HEK293T (cell line): Measurements from ENCODE around the gene WDR54.

Source experiments
- ARNT ChIP-seq: fragments of 450-650 bp; IDR thresholded peaks from 2 replicates; pipeline ENCODE4 v1.6.1; 2017; ENCODE audit warnings: mild to moderate bottlenecking
- FOXM1 ChIP-seq: fragments of 450-650 bp; IDR thresholded peaks from 2 replicates; pipeline ENCODE4 v1.6.1; 2017; ENCODE audit warnings: mild to moderate bottlenecking, borderline replicate concordance
- SP1 ChIP-seq: fragments of 450-650 bp; IDR thresholded peaks from 2 replicates; pipeline ENCODE4 v1.6.1; 2017

DNA sequence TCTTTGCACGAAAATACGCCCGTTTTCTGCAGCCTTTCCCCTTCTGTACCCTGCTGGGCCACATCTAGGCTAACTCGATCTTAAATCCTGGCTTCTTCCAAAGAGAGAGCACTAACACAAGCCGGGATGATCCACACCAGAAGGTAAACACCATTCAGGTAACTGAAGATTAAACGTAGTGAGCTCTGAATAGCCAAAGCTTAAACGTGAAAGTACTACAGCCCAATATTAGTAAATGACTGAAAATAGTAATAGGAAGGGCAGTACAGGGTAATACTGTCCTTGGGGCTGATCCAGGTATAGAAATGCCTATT is 51.4 kb downstream of the WDR54 start:
- no peak for TF ChIP-seq SP1
- TF ChIP-seq FOXM1, result no peak
- TF ChIP-seq ARNT, result no peak
